Measurements from ENCODE around the gene PXYLP1.
A peak's percentile ranks its signal among the peaks of the same experiment; 100 is the strongest.

Gene PXYLP1

DNA sequence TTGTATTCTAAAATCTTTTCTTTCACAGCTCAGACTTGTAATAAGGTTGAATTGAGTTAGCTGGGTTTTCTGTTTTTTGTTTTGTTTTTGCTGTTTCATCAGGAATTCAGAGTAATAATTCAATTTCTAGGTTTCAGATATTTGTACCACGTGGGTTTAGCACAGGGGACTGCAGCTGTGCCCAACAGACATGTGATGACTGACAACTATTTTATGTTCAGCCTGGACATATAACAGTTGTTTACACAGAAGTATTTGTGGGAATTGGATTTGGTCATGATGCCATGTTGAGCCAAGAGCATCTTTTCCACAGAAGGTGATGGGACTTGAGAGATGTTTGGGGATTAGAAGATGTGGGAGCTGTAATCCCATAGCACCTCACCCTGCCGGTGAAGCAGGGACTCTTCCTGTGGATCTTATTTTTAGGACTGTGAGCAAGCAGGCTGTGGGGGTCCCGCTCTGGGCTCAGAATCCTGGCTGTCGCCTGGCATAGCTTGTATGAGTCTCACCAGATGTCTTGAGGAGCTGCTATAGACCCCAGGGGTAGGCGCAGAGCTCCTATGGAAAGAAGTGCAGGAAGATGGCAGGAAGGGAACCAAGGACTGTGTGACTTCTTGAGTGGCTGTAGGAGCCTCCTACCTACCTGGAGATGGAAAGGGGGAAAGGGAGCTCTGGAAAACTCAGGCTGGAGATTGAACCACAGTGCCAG is 23.7 kb downstream of the PXYLP1 start:
- FAIRE-seq, result no peak
- no peak for DNase-seq (ENCODE audit: insufficient read length)
- TF ChIP-seq POLR2AphosphoS5 (IDR thresholded peaks at IDR 0.05; ENCODE audit: low read depth, low read length) (no peak), POLR2A (IDR thresholded peaks at IDR 0.05; ENCODE audit: low read depth, low read length) (no peak), TAF1 (IDR thresholded peaks at IDR 0.05; ENCODE audit: borderline replicate concordance, low read depth, low read length) (no peak)

DNA sequence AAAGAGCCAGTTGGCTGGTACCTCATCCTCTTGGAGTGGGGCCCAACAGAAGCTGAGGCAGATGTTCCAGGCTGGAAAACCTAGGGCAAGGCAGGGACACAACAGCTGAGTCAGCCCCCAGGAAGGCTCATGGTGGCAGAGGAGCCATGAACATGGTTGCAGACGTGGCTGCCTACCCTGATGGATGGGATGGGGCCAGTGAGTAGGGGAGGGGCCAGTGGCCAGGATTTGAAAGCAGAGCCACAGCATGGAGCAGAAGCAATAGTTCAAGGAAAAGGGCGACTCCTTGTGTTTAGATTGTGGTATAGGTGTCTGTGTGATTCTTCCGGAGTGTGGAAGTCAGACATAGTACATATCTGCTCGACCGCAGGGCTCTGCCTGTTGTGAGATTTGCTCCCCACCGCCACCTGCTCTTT is 24.2 kb downstream of the PXYLP1 start:
- FAIRE-seq (no peak), DNase-seq (ENCODE audit: insufficient read length) (no peak)
- no peak for TF ChIP-seq TAF1 (IDR thresholded peaks at IDR 0.05; ENCODE audit: borderline replicate concordance, low read depth, low read length)
- no peak for TF ChIP-seq POLR2A (IDR thresholded peaks at IDR 0.05; ENCODE audit: low read depth, low read length)
- no peak for TF ChIP-seq POLR2AphosphoS5 (IDR thresholded peaks at IDR 0.05; ENCODE audit: low read depth, low read length)

DNA sequence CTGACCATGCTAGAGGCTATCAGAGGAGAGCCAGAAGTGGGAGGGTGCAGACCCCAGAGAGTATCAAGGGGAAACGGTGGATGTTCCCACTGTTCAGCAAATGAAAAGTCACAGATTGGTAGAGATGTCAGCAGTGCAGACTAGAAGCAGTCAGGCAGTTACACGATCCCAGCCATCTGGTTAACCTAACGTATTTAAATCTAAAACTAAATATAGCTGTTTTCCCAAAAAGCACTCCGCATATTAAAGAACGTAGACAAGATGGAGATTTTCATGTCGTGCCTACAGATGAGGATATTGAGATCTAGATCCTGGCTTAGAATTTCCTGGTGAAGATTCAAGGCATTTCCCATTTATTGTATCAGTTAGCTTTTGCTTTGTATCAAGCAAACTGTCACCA is 25.2 kb downstream of the PXYLP1 start:
- FAIRE-seq (no peak), DNase-seq (ENCODE audit: insufficient read length) (no peak)

DNA sequence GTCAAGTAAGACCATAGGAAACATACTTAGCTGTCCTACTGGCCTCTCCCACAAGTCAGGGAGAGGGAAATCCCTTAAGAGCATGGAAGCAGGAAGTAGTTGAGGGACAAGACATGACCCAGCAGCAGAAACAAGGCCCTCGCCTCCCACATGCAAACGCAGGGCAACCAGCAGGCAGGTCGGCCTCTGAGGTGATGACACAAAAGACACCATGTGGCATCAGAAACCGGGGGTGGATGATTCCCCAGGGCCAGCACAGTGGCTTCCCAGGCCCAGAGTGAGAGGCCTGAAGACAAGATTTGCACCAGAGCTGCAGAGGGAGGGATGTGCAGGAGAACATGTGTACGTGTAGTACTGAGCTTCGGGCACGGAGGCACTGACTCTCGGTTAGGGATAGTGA is 26.3 kb downstream of the PXYLP1 start:
- TF ChIP-seq POLR2A (IDR thresholded peaks at IDR 0.05; ENCODE audit: low read depth, low read length) (no peak), TAF1 (IDR thresholded peaks at IDR 0.05; ENCODE audit: borderline replicate concordance, low read depth, low read length) (no peak), POLR2AphosphoS5 (IDR thresholded peaks at IDR 0.05; ENCODE audit: low read depth, low read length) (no peak)
- DNase-seq (ENCODE audit: insufficient read length) (no peak), FAIRE-seq (no peak)

More for the DNA sequence above, 25.2 kb downstream of the PXYLP1 start:
- TF ChIP-seq POLR2A (IDR thresholded peaks at IDR 0.05; ENCODE audit: low read depth, low read length) (no peak), TAF1 (IDR thresholded peaks at IDR 0.05; ENCODE audit: borderline replicate concordance, low read depth, low read length) (no peak), POLR2AphosphoS5 (IDR thresholded peaks at IDR 0.05; ENCODE audit: low read depth, low read length) (no peak)

DNA sequence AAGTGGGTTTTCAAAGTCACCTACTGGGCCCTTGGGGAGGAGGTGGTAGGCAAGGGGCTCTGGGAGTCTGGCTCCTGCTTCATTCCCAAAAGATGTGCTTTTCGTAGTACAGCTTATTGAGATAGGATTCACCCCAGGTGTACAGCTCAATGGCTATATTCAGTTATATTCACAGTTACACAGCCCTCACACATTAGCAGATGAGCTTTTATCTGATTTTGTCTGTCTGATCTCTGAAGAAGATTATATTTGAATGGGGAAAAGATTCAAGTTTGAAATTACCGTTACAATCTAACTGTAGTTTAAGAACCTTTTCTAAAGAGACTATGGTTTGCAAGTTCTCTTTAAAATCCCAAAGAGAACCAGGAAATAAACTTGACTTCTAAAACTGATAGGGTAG is 27.3 kb downstream of the PXYLP1 start:
- DNase-seq (ENCODE audit: insufficient read length), result no peak
- no peak for FAIRE-seq
- no peak for TF ChIP-seq POLR2A (IDR thresholded peaks at IDR 0.05; ENCODE audit: low read depth, low read length)

DNA sequence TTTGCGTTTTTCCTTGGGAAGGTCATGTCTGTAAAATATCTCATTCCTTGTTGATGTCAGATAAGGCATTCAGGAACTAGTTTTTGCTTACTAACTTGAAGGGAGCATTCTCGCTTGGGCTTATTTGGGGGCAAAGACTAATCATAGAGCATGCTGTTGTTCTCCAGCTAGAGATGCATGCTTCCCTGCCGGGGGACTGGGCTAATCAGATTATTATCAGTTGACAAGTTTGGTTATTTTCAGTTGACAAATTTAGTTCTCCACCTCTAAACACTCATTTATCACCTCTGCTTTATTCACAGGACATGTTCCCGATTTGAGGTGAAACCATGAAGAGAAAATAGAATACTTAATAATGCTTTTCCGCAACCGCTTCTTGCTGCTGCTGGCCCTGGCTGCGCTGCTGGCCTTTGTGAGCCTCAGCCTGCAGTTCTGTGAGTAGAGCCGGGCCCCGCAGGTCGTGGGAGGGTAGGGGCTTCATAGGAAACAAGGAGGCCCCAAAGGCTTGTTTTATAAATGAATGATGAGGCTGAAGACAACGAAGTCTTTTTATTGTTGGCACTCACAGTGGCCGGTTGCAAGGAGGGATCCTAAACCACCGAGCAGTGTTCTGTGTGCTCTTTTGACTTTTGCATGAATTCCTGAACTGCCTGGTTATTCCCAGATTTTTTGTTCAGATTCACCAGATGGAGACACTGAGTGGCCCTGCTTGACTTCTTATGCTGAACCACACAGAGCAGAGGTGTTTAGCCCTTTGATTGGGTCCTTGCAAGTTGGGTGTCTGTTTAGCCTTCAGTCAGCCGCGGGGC is 28.4 kb downstream of the PXYLP1 start:
- TF ChIP-seq POLR2AphosphoS5 (IDR thresholded peaks at IDR 0.05; ENCODE audit: low read depth, low read length), result no peak
- no peak for TF ChIP-seq TAF1 (IDR thresholded peaks at IDR 0.05; ENCODE audit: borderline replicate concordance, low read depth, low read length)
- no peak for TF ChIP-seq POLR2A (IDR thresholded peaks at IDR 0.05; ENCODE audit: low read depth, low read length)
- FAIRE-seq, result no peak
- no peak for DNase-seq (ENCODE audit: insufficient read length)

DNA sequence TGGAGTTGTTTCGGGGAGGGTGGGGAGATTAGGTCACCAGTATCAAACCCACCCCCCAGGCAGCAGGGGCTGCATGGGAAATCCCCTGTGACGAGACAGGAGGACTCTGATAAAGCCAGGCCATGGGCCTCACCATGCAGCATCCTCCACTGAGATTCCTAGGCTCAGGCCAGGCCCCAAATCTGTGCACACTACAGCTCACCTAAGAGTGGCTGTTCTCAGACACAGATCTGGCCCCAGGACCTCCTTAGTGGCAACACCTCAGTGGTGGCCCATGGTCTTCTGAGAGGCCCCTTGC is 29.0 kb downstream of the PXYLP1 start:
- no peak for FAIRE-seq
- TF ChIP-seq POLR2AphosphoS5 (IDR thresholded peaks at IDR 0.05; ENCODE audit: low read depth, low read length), result no peak
- TF ChIP-seq POLR2A (IDR thresholded peaks at IDR 0.05; ENCODE audit: low read depth, low read length), result no peak

DNA sequence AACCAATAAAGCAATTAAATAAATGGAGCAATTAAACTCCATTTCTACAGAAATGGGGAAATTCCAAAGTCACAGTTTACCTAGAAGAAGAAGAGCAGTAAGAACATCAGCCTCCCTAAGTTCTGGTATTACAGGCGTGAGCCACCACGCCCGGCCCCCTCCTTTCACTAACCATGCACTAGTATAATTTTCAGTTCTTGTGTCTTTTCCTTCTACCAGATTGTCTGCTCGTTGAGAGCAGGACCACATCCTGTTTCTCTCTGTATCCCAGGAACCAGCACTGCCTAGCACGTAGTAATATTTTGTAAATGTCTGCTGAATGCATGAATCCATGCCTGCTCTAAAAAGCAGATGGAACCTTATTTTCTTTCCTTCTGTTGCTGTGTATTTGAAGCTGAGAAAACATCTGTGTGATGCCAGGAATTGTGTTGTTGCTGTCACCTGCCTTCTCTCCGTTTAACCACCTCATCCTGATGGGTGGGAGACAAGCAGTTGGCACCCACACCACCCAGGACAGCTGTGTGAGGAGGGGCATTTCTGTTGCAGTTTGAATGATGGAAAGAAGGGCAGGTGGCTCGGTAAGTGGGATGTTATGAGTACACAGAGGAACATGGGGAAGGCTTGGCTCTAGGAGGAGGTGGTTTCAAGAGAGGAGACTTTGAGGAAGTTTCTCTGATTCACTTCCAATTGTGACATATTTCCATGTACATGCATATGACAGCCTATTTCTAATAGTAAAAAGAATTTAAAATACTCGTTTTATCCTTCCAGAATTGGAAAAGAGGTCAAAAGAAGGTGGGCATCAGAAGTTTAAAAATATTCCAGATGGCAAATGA is 30.1 kb downstream of the PXYLP1 start:
- FAIRE-seq (no peak), DNase-seq (ENCODE audit: insufficient read length) (no peak)
- TF ChIP-seq POLR2AphosphoS5 (IDR thresholded peaks at IDR 0.05; ENCODE audit: low read depth, low read length), result no peak
- TF ChIP-seq TAF1 (IDR thresholded peaks at IDR 0.05; ENCODE audit: borderline replicate concordance, low read depth, low read length), result no peak
- no peak for TF ChIP-seq POLR2A (IDR thresholded peaks at IDR 0.05; ENCODE audit: low read depth, low read length)

More for the DNA sequence above, 29.0 kb downstream of the PXYLP1 start:
- DNase-seq (ENCODE audit: insufficient read length), result no peak

DNA sequence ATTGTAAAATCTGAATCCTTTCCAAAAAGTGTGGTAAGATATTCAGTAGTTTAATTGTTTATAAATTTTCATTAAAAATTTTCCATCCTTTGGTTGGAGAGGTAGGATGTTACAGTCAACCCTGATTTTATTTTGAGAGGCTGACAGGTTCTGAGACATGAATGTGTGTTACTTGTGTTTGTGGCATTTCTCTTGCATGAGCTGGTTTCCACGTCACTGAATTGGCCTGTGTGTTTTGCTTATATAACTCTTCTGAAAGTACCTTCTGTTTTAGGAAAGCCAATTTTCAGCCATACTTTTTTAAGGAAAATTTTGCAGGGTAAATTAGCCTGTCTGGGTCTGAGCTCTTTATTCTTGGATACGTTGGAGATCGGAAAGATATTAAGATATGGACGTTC is 30.7 kb downstream of the PXYLP1 start:
- TF ChIP-seq POLR2A (IDR thresholded peaks at IDR 0.05; ENCODE audit: low read depth, low read length) (no peak), POLR2AphosphoS5 (IDR thresholded peaks at IDR 0.05; ENCODE audit: low read depth, low read length) (no peak), TAF1 (IDR thresholded peaks at IDR 0.05; ENCODE audit: borderline replicate concordance, low read depth, low read length) (no peak)
- no peak for DNase-seq (ENCODE audit: insufficient read length)
- FAIRE-seq, result no peak

DNA sequence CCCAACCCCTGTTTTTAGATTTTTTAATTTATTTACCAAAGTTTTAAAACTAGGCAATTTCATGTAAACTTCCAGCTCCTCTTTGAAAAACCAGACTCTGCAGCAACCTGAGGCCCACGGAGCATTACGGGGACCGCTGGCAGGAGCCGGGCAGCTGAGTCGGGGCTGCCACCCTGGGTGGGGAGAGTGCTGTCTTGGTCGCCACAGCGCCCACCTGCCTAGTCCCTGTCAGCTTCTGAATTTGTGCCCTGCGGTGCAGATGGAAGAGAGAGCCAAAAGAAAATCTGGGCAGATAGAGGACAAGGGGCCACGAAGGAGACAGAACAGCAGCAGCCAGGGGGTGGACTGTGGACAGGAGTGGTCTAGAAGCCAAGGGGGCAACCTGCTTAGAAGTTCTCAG is 34.6 kb downstream of the PXYLP1 start:
- no peak for DNase-seq (ENCODE audit: insufficient read length)
- TF ChIP-seq POLR2A (IDR thresholded peaks at IDR 0.05; ENCODE audit: low read depth, low read length), result no peak
- TF ChIP-seq POLR2AphosphoS5 (IDR thresholded peaks at IDR 0.05; ENCODE audit: low read depth, low read length), result no peak
- no peak for TF ChIP-seq TAF1 (IDR thresholded peaks at IDR 0.05; ENCODE audit: borderline replicate concordance, low read depth, low read length)
- FAIRE-seq, result no peak

DNA sequence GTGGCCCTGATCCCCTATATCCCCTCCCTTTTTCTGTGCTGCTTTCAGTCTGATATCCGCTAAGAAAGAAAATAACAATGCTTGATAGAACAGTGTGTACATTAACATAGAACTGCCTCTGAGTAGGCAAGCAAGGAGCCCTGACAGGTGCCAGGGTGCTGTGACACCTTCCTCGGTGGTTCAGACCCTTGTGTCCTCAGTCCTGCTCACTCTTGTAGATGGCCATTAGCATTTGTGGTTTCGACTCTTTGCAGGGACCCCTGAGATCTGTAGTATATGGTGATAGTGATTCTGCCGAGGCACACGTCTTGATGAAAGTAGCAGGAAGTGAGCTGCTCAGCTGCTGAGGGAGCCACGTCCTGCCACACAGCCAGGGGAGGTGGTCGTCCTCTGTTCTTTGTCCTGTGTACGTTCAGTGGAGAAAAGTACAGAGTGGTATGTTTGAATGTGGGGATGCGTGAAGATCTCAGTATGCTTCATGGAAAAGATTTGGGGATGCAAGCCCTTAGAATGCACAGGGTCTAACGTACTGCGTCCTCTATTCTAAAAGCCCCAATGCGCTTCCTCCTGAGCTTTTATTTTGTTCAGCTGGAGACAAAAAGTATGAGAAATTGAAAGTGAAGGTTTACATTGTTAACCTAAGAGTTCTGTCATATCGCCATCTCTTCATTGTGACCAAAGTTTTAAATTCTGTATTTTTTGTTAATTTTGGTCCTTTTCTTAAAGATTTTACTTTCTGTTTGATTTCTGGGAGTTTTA is 35.4 kb downstream of the PXYLP1 start:
- TF ChIP-seq TAF1 (IDR thresholded peaks at IDR 0.05; ENCODE audit: borderline replicate concordance, low read depth, low read length) (no peak), POLR2A (IDR thresholded peaks at IDR 0.05; ENCODE audit: low read depth, low read length) (no peak), POLR2AphosphoS5 (IDR thresholded peaks at IDR 0.05; ENCODE audit: low read depth, low read length) (no peak)
- FAIRE-seq (peak; percentile 72), DNase-seq (ENCODE audit: insufficient read length) (no peak)
